Esophagus muscularis mucosa (tissue), 3 donors: Measurements from ENCODE around the gene CDRT15.
"Not testable (repeated sequence)": the region's sequence is repeated elsewhere in the genome, so short reads cannot be mapped to it uniquely, and the experiment has no call there.

ENCODE experiments used
- POLR2A ChIP-seq: fragments of 450-650 bp; IDR thresholded peaks from one replicate; pipeline ENCODE4 v1.6.1; 2017; ENCODE audit warnings: antibody characterized with exemption, moderate library complexity, mild to moderate bottlenecking, low read depth
- TF ChIP-seq, protein P1 (sequence below), 3 experiments: fragments of 200-600 bp in 2 of 3; fragments of 450-650 bp in 1 of 3; sonication (generic) in 2 of 3; IDR thresholded peaks; one replicate each; pipeline ENCODE4 v1.5.1; 2017 to 2019; ENCODE audit warnings: antibody characterized with exemption in 3 of 3, mild to moderate bottlenecking in 2 of 3, moderate library complexity in 1 of 3

DNA sequence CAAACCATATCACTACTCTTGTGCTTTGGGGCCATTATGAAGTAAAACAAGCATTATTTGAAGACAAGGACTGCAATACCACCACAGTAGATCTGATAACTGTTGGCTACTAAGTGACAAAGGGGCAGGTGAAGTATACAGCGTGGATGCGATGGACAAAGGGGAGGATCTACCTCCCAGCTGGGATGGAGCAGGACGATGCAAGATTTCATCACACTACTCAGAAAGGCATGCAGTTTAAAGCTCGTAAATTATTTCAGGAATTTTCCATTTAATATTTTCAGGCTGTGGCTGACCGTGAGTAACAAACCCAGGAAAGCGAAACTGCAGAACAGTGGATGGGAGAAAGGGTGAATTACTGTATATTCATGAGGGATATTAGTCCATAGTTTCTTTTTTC is 5.5 kb downstream of the CDRT15 start:
- TF ChIP-seq, protein P1, sequence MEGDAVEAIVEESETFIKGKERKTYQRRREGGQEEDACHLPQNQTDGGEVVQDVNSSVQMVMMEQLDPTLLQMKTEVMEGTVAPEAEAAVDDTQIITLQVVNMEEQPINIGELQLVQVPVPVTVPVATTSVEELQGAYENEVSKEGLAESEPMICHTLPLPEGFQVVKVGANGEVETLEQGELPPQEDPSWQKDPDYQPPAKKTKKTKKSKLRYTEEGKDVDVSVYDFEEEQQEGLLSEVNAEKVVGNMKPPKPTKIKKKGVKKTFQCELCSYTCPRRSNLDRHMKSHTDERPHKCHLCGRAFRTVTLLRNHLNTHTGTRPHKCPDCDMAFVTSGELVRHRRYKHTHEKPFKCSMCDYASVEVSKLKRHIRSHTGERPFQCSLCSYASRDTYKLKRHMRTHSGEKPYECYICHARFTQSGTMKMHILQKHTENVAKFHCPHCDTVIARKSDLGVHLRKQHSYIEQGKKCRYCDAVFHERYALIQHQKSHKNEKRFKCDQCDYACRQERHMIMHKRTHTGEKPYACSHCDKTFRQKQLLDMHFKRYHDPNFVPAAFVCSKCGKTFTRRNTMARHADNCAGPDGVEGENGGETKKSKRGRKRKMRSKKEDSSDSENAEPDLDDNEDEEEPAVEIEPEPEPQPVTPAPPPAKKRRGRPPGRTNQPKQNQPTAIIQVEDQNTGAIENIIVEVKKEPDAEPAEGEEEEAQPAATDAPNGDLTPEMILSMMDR (IDR thresholded peaks at IDR 0.05), result not testable (repeated sequence)
- not testable (repeated sequence) for TF ChIP-seq POLR2A
